Measurements from ENCODE around the gene SLC39A11.

SLC39A11 gene

DNA sequence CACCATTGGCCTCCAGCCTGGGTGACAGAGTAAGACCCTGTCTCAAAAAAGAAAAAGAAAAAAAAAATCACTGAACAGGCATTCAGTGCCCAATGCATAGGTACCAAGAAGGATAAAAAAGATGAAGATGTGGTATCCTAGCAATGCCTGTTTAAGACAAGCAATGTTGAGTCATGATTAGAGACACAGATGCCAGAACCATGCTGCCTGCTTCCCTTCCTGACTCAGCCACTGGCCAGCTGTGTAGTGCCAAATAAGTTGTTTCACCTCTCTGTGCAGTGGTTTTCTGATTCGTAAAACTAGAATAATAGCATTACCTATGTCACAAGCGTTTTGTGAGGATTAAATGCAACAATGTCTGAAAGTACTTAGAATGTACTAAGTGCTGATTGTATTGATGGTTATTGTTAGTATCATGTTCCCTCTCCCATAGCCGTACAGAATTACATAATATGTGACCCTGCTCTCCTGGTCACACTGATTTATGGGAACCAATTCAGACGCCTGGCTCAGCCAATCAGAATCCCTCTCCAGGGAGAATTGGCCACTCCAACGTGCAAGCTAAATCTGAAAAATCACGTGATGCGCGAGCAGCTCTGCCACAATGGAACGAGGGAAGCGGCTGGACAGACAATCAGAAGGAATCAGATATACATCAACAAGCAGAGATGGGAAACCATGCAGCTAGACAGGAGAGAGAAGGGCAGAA, 241.9 kb downstream of the SLC39A11 start:
- TF ChIP-seq, protein P1, sequence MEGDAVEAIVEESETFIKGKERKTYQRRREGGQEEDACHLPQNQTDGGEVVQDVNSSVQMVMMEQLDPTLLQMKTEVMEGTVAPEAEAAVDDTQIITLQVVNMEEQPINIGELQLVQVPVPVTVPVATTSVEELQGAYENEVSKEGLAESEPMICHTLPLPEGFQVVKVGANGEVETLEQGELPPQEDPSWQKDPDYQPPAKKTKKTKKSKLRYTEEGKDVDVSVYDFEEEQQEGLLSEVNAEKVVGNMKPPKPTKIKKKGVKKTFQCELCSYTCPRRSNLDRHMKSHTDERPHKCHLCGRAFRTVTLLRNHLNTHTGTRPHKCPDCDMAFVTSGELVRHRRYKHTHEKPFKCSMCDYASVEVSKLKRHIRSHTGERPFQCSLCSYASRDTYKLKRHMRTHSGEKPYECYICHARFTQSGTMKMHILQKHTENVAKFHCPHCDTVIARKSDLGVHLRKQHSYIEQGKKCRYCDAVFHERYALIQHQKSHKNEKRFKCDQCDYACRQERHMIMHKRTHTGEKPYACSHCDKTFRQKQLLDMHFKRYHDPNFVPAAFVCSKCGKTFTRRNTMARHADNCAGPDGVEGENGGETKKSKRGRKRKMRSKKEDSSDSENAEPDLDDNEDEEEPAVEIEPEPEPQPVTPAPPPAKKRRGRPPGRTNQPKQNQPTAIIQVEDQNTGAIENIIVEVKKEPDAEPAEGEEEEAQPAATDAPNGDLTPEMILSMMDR (IDR thresholded peaks at IDR 0.05; ENCODE audit: insufficient read depth, low read length, poor library complexity, severe bottlenecking), result no peak
- Histone ChIP-seq H3K27me3 (replicated peaks; ENCODE audit: control insufficient read depth, insufficient read depth, low read length) (no peaks in the 10 kb centered on the region), H3K4me3 (replicated peaks; ENCODE audit: low read depth, low read length) (no peak overlapping the region), H3K36me3 (ENCODE audit: control insufficient read depth, insufficient read depth, low read length) (no peaks in the 10 kb centered on the region)
- DNase-seq (ENCODE audit: extremely low read depth, insufficient read length), result no peak

DNA sequence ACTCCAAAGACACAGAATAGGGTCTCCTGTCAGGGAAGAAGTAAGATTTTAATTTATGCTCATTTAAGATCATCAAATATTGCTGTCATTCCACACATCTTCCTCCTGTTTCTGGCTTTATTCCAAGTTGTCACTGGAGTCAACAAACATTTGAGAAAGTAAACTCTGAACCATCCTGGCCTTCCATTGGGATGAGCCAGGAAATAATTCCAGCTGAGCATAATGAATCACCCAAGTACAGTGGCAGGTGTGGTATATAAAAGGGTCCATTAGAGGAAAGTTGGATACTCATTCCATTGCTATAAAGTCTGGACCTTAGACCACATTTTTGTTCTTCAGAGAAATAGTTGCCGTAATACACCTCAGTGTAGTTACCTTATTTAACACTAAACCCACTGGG, 246.1 kb downstream of the SLC39A11 start:
- no peak for DNase-seq (ENCODE audit: extremely low read depth, insufficient read length)
- TF ChIP-seq, protein P1 (IDR thresholded peaks at IDR 0.05; ENCODE audit: insufficient read depth, low read length, poor library complexity, severe bottlenecking), result no peak

DNA sequence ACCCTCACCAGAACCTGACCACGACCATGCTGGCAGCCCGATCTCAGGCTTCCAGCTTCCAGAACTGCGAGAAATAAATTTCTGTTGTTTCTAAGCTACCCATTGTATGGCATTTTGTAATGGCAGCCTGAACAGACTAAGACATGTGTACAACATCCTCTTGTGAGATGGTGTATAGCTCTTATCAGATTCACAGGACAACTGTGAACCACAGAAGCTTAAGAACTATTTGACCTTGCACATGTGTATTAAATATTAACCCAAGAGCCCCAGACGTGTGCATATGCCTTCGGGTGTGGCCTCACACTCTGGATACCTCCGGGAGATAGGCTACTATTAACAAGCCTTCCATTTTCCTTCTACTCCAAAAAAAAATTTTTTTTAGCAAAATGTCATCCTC, 248.9 kb downstream of the SLC39A11 start:
- TF ChIP-seq, protein P1 (IDR thresholded peaks at IDR 0.05; ENCODE audit: insufficient read depth, low read length, poor library complexity, severe bottlenecking), result no peak
- no peak for DNase-seq (ENCODE audit: extremely low read depth, insufficient read length)
- Histone ChIP-seq H3K4me3 (replicated peaks; ENCODE audit: low read depth, low read length) (no peak overlapping the region), H3K36me3 (ENCODE audit: control insufficient read depth, insufficient read depth, low read length) (no peaks in the 10 kb centered on the region), H3K27me3 (replicated peaks; ENCODE audit: control insufficient read depth, insufficient read depth, low read length) (no peaks in the 10 kb centered on the region)

More for the DNA sequence above, 246.1 kb downstream of the SLC39A11 start:
- H3K36me3 ChIP-seq (ENCODE audit: control insufficient read depth, insufficient read depth, low read length), result no peaks in the 10 kb centered on the region
- no peaks in the 10 kb centered on the region for H3K27me3 ChIP-seq (replicated peaks; ENCODE audit: control insufficient read depth, insufficient read depth, low read length)
- H3K4me3 ChIP-seq (replicated peaks; ENCODE audit: low read depth, low read length), result no peak overlapping the region

DNA sequence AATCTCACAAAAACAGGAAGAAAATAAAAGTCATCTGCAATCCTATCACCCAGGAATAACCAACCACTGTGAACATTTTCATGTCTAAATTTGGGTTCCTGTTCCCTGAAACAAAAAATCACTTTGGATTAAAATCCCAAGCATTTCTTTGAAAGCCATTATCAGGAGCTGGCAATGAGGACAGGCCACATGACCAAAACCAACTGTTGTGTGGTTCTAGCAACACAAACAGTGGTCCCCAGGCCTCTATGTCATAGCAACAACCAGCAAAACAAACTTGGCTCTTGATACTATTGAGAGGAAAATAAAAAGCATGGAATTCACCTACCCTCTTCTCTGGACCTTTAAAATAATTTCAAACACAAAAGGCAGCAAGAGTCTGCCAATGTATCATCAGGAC, 252.5 kb downstream of the SLC39A11 start:
- Histone ChIP-seq H3K27me3 (replicated peaks; ENCODE audit: control insufficient read depth, insufficient read depth, low read length) (no peaks in the 10 kb centered on the region), H3K4me3 (replicated peaks; ENCODE audit: low read depth, low read length) (no peak overlapping the region), H3K36me3 (ENCODE audit: control insufficient read depth, insufficient read depth, low read length) (no peaks in the 10 kb centered on the region; the same call in 1 of the 2 replicates)
- DNase-seq (ENCODE audit: extremely low read depth, insufficient read length), result no peak
- TF ChIP-seq, protein P1 (IDR thresholded peaks at IDR 0.05; ENCODE audit: insufficient read depth, low read length, poor library complexity, severe bottlenecking), result no peak

DNA sequence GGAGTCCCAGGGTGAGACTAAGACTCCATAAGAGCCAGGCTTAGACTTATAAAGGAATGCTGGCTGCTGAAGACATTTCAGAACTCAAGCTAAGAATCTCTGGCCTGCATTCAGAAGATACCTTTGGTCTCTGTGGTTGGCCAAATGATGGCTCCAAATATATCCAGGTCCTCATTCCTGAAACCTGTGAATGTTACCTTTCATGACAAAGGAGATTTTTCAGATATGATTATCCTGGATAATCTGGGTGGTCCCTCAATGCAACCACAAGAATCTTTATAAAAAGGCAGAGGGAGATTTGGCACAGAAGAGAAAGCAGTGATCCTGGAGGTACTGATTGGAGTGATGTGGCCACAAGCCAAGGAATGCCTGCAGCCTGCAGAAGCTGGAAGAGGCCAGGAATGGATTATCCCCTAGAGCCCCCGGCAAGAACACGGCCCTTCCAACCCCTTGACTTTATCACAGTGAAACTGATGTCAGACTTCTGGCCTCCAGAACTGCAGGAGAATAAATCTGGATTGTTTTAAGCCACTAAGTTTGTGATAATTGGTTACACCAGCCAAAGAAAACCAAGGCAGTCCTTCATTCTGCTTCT, 253.3 kb downstream of the SLC39A11 start:
- Histone ChIP-seq H3K27me3 (replicated peaks; ENCODE audit: control insufficient read depth, insufficient read depth, low read length) (no peaks in the 10 kb centered on the region), H3K36me3 (ENCODE audit: control insufficient read depth, insufficient read depth, low read length) (no peaks in the 10 kb centered on the region; the same call in 1 of the 2 replicates), H3K4me3 (replicated peaks; ENCODE audit: low read depth, low read length) (no peak overlapping the region)
- no peak for DNase-seq (ENCODE audit: extremely low read depth, insufficient read length)
- TF ChIP-seq, protein P1 (IDR thresholded peaks at IDR 0.05; ENCODE audit: insufficient read depth, low read length, poor library complexity, severe bottlenecking), result no peak
